SH-SY5Y (cell line): ENCODE data around the gene STAB1.

Source experiments
- GATA2 ChIP-seq: IDR thresholded peaks from 2 replicates; pipeline ENCODE4 v1.6.1; 2011; ENCODE audit warnings: mild to moderate bottlenecking, low read depth, low read length
- GATA3 ChIP-seq: IDR thresholded peaks from 2 replicates; pipeline ENCODE4 v1.6.1; 2011; ENCODE audit warnings: low read depth, mild to moderate bottlenecking, low read length, moderate library complexity

DNA sequence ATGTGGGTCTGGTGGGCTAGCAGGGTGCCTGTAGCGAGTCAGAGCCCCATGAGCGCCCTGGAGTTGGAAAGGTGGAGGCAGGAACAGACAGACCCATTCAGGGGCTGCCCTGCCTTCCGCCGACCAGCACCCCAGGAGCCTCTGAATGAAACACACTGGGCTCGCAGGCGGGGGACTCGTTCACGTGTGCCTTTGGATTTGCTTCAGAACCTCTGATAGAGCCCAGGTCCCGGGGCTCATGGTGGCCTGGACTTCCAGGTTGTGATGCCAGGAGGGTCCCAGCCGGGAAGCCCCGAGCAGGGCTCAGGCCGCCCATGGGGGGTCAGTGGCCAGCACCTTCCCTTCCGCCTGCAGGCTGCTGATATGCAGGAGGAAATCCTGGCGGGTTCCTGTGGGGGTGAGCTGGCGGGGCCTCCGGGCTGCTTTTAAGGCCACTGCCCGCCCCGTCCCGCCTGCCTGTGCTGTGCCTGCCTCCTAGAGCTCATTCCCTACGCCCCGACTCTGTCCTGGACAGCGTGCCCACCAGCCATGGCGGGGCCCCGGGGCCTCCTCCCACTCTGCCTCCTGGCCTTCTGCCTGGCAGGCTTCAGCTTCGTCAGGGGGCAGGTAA lies at the start of gene STAB1:
- TF ChIP-seq GATA2 (no peak), GATA3 (no peak)
